HG03378 (cell line): ENCODE data around the gene JMJD7.

ENCODE experiments used
- ATAC-seq: cut with Tn5 transposase; IDR thresholded peaks from one replicate; pipeline ENCODE4 v1.9.1; 2021; ENCODE audit warnings: mild to moderate bottlenecking, moderate library complexity; ENCODE audit not compliant: unreplicated experiment

JMJD7 gene

DNA sequence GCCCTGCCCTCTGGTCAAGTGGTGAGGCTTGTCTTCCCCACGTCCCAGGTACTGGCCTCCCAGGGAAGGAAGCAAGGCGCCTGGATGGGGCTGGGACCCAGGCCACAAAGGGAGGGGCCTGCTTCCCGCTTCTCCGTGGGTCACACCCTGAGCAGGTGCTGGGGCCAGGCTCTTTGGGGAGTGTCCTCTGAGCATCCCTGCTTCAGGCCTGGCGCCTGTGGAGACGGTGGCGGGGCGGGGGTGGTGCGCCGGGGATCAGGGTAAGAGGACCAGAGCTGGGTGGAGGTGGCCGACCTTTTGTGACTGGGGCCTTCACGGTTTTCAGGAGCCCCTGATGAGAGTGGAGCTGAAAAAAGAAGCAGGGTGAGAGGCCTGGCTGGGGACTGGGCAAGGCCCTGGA is 14.3 kb downstream of the JMJD7 start:
- no peak for ATAC-seq

- ATAC-seq, result no peak
These were observed 15.7 kb downstream of the JMJD7 start for GRCh38 chr15:41843571-41843970.

DNA sequence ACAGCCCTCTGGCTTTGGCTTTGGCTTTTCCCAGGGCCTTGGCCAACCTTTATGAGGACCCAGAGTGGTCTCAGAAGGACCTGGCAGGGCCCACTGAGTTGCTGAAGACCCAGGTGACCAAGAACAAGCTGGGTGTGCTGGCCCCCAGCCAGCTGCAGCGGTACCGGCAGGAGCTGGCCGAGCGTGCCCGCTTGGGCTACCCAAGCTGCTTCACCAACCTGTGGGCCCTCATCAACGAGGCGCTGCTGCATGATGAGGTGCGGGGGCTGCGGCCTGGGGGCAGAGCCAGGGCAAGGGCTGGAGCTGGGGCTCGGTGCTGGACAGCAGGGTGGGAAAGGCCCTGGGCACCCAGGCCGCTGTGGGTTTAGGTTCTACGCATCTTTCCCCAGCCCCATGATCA is 16.9 kb downstream of the JMJD7 start:
- ATAC-seq, result no peak

DNA sequence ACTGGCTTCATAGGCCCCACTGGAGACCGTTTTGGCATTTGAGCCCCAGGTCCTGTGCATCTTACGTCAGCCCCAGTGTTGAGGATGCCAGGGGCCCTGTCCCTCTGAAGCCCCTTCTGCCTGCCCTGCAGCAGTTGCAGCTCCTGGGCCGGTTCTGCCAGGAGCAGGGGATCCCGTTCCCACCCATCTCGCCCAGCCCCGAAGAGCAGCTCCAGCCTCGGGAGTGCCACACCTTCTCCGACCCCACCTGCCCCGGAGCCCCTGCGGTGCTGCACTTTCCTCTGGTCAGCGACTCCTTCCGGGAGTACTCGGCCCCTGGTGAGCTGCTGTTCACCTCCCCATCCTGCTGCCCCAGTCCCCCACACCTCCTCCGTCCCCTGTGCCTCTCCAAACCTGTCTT is 19.3 kb downstream of the JMJD7 start:
- ATAC-seq, result no peak

GRCh38 chr15:41847981-41848380 is 20.1 kb downstream of the JMJD7 start:
- no peak for ATAC-seq

DNA sequence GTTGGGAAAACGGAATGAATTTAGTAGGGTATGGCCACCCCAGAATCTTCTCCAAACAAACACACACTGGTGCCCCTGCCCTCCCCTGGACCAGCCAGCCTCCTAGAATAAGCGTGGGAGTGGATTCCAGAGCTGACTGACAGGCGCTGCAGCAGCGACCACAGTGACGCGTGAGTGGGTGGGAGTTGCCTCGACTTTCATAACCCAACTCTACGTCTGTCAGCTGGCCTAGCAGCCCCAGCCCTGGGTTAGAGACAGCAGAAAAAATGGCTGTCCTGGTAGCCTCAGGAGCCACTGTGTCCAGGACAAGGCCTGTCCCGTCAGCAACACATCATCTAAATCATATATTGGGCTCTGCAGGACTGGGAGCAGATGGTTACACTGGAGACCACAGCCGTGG is 20.7 kb downstream of the JMJD7 start:
- ATAC-seq, result no peak

- ATAC-seq, result no peak
These were observed 21.3 kb downstream of the JMJD7 start for GRCh38 chr15:41849204-41849603.

- no peak for ATAC-seq
These were observed 22.0 kb downstream of the JMJD7 start for GRCh38 chr15:41849861-41850260.

DNA sequence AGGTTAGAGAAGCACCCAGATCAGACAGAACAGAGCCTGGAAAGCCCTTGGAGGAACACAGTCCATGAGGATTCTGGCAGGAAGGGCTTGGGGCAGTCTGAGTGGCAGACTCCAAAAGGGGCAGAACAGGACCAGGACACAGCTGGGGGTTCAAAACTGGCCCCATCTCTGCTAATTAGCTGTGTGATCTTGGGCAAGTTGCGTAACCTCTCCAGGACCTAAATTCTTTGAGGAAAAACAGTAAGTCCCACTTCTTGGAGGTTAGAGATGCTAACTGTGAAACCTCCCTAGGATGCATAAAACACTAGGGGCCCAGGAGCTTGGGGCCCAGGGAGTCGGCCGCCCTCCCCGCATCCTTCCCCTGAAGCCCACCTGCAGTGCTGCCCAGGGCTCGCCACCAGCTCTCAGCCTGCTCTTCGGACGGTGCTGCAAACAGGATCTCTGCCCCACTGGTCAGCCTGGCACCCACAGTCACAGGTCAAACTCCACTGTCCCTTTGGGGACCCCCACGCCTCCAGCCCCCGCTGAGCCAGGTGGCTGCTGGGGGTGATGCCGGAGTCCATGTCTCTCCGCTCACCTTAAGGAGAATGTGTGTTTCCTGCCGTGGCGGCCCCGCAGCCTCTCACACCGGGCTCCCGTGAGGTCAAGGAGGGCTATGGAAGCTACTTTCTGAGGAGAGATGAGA is 22.7 kb downstream of the JMJD7 start:
- ATAC-seq, result no peak

DNA sequence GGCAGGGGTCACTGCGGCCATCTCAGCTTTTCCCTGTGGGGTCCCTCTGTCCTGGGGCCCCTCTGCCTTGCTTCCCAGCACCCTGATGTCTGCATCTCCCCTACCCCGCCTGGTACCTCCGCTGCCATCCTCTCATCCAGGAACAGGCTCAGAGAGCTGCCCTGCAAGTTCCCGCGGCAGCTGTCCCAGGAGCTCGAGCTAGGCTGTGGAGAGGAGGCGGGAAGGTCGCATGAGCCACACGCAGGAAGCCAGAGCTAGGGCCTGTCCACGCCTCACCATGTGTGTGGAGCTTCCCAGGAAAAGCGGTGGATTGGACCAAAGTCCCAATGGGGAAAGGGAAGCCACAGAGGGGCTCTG is 23.3 kb downstream of the JMJD7 start:
- ATAC-seq, result no peak

DNA sequence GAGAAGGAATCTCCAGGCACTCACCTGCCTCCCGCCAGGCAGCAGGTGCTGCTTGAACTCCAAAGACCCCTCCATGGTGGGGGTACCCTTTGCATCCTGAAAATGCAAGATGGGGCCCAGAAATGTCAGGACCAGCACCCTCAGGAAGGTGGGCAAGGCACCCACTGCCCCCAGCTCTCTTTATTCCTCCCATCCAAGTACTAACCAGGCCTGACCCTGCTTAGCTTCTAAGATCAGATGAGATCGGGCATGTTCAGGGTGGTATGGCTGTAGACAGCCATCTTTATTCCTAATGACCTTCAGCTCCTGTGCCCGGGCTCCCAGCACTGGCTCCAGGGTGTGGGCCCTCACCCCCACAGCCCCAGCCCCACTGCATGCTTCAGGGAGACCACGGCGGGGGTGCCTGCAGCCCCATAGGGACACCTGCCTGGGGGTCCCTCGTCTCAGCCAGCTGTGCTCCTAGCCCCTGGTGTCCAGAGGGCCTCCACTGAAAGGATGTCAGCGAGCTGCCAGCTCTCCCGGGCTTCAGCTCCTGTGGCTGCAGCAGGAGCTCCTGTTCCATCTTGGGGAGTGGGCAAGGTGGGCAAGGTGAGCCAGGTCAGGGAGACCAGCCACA is 24.0 kb downstream of the JMJD7 start:
- no peak for ATAC-seq

- ATAC-seq, result no peak
These were observed 25.1 kb downstream of the JMJD7 start for GRCh38 chr15:41852736-41853590.

- ATAC-seq, result no peak
These were observed 25.9 kb downstream of the JMJD7 start for GRCh38 chr15:41853831-41854230.

DNA sequence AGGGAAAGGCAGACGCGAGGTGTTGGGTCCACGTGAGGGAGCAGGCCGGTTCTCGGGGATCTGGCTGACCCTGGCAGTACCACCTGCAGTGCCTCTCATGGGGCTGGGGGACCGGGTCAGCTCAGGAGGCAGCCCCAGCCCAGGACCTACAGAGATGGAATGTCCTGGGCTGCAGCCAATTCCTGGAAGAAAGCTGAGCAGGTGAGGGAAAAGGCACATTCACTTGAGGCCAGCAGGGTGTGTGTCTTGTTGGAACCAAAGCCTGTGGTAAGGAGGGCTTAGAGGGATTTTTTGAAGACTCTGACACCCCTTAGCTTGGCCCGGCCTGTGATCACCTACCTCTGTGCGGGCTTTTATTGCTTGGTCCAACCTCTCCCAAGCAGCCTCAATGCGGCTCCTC is 26.6 kb downstream of the JMJD7 start:
- ATAC-seq, result no peak

- no peak for ATAC-seq
These were observed 27.5 kb downstream of the JMJD7 start for GRCh38 chr15:41855261-41855961.

DNA sequence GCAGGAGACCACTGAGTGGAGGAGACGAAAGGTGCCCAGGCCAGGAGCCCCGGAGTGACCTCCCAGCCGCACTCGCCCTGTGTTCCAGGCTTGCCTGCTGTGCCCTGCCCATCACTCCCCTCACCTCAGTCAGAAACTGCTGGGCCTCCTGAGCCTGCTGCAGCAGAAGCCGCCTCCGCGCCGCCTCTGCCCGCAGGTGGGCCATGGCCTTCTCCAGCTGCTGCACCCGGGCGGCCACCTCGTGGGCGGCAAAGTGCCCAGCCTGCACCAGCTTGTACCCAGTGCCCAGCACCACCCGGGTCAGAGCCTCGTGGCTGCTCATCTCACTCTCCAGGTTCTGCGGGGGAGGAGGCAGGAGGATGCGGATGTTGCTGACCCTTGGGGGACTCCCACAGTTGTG is 28.4 kb downstream of the JMJD7 start:
- no peak for ATAC-seq

DNA sequence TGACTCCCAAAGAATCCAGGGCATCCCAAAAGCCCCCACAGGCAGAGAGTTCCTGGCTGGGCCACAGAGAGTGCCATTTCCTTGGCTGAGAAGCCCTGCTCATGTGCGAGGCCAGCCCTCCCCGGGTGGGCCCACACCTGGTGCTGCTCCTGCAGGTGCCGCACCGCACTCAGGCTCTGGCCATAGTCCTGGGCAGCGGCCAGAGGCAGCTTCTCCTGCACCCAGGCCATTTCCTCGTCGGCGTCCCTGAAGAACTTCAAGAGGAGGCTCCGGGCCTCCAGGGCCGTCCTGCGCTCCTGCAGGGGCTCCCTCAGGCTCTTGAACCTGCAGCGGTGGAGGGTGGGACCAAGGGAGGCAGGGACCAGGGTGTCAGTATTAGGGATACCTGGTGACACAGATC is 28.8 kb downstream of the JMJD7 start:
- no peak for ATAC-seq

DNA sequence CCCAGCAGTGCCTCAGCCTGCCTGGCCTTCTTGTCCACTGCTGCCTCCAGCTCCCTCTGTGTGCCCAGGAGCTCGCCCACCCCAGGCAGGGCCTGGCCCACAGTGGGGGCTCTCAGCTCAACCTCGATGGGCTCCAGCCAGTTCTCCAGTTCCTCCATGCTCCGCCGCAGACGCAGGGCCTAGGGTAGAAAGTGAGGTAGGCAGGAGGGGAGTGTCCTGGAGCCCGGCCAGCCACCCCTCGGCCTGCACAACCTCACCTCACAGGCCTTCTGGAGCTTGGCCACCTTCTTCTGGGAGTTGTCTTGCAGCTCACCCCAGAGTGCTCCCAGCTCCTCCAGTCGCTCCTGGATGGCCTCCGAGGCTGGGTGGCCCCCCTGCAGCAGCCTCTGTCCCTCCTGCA is 29.4 kb downstream of the JMJD7 start:
- ATAC-seq, result no peak

GRCh38 chr15:41858756-41859155 is 30.9 kb downstream of the JMJD7 start:
- ATAC-seq, result no peak

GRCh38 chr15:41860049-41860828 is 32.3 kb downstream of the JMJD7 start:
- no peak for ATAC-seq
